ENCODE data around the gene SMIM3. TPM values are rescaled to one million over a fixed set of nuclear protein-coding genes. Genes with fewer than 3 reads are reported as not detected.

SMIM3 gene
- total and polyA plus RNA-seq, 2 of the 4 experiments (the other 2 are of a cell fraction) = 37.5 to 53.4 TPM

GRCh38 chr5:150753863-150754262 is 24.7 kb upstream of the SMIM3 start:
- no peak overlapping the region for H3K18ac ChIP-seq (ENCODE audit: low read depth, low read length)
- no peak for DNase-seq
- H4K5ac ChIP-seq (ENCODE audit: low read depth, low read length) = no peak overlapping the region
- no peak overlapping the region for H2AFZ ChIP-seq (replicated peaks; ENCODE audit: low read length, poor library complexity)
- no peak overlapping the region for H2AK5ac ChIP-seq (ENCODE audit: low read depth, low read length)
- no peak overlapping the region for H2BK15ac ChIP-seq (ENCODE audit: low read depth, low read length)
- H3K56ac ChIP-seq (ENCODE audit: extremely low read depth, insufficient read depth, low read length) = no peak overlapping the region
- no peak overlapping the region for H3K4me3 ChIP-seq (ENCODE audit: insufficient read depth, low read depth, low read length)
- intact Hi-C loops (cut with micrococcal nuclease) (no loop called here), in situ Hi-C loops (cut with MboI; ENCODE audit: low sequenced_read_pairs) (no loop called here), dilution Hi-C loops (cut with HindIII; ENCODE audit: low sequenced_read_pairs, unreplicated experiment) (no loop called here)
- no peak overlapping the region for H4K91ac ChIP-seq (ENCODE audit: insufficient read depth, low read depth, low read length)
- H4K8ac ChIP-seq (ENCODE audit: low read depth in 2 of 2, low read length in 2 of 2) = no peak overlapping the region
- H3K9me1 ChIP-seq (ENCODE audit: insufficient read depth, low read length) = 0 out of 2 replicates have a peak, but pooled peaks cover 3% of the 10 kb centered on the region
- H2BK5ac ChIP-seq (ENCODE audit: low read depth, low read length, poor library complexity, severe bottlenecking) = no peak overlapping the region
- no peak overlapping the region for H3K27ac ChIP-seq (ENCODE audit: insufficient read depth, low read length)
- no peak overlapping the region for H3K23ac ChIP-seq (ENCODE audit: low read depth, low read length)
- no peak overlapping the region for H3K9ac ChIP-seq (ENCODE audit: low read depth, low read length)
- WGBS, 2 experiments (ENCODE audit: extremely low coverage in 2 of 2, insufficient read length in 1 of 2) = no CpG with 5 or more reads among the region's 1 CpG
- H3K4me1 ChIP-seq (ENCODE audit: control insufficient read depth, insufficient read depth, low read length) = peaks cover 3% of the 10 kb centered on the region
- no TSS peak for BruUV-seq (replicated peaks)
- peaks cover 19 to 40% of the 10 kb centered on the region in 2 experiments for H3K79me1 ChIP-seq (ENCODE audit: low read depth in 1 of 2, low read length in 2 of 2)
- H2BK120ac ChIP-seq (ENCODE audit: low read depth, low read length) = no peak overlapping the region
- H2AK9ac ChIP-seq (replicated peaks; ENCODE audit: low read depth, low read length, poor library complexity) = no peak overlapping the region
- peaks cover 13% of the 10 kb centered on the region; the same call in 1 of the 2 replicates for H4K20me1 ChIP-seq (ENCODE audit: insufficient read depth, low read length)
- TF ChIP-seq MAZ (IDR thresholded peaks at IDR 0.05; ENCODE audit: borderline replicate concordance, low read depth, low read length) = no peak
- no peak for TF ChIP-seq BHLHE40 (IDR thresholded peaks at IDR 0.05; ENCODE audit: low read depth, low read length)
- no peak for TF ChIP-seq RCOR1 (IDR thresholded peaks at IDR 0.05; ENCODE audit: insufficient replicate concordance, low read length)
- no peak for TF ChIP-seq RAD21 (IDR thresholded peaks at IDR 0.05; ENCODE audit: low read length)
- TF ChIP-seq SMC3 (IDR thresholded peaks at IDR 0.05; ENCODE audit: low read depth, low read length) = no peak
- ATAC-seq (ENCODE audit: low read depth) = no peak
- H2BK20ac ChIP-seq (ENCODE audit: low read depth, low read length) = no peak overlapping the region
- H3K9me3 ChIP-seq (ENCODE audit: control insufficient read depth, insufficient read depth, low read length) = no peaks in the 10 kb centered on the region
- CTCF ChIA-PET = no interaction called here
- H3K14ac ChIP-seq (replicated peaks; ENCODE audit: low read depth, low read length) = no peak overlapping the region
- H3K36me3 ChIP-seq (ENCODE audit: control insufficient read depth, insufficient read depth, low read length) = peaks cover 16% of the 10 kb centered on the region
- H3K27me3 ChIP-seq (ENCODE audit: control insufficient read depth, insufficient read depth, low read length) = no peaks in the 10 kb centered on the region
- no peak overlapping the region for H3K4ac ChIP-seq (ENCODE audit: low read depth, low read length)
- no peak overlapping the region for H3K4me2 ChIP-seq (ENCODE audit: low read depth, low read length)
- POLR2A ChIA-PET (ENCODE audit: unreplicated experiment) = no interaction called here

Data from IMR-90 (cell line).